K562 (cell line): Measurements from ENCODE around the gene DENND6A. TPM values are rescaled to one million over a fixed set of nuclear protein-coding genes. Genes with fewer than 3 reads are reported as not detected.

Experiments
- ATAC-seq: fragments of 200-7000 bp; cut with Tn5 transposase; 3 replicates; pipeline ENCODE4 v1.9.1; 2020; ENCODE audit warnings: moderate library complexity
- BruUV-seq: library from RNA; stranded (reverse); fragments of 400-500 nt; replicated peaks from 2 replicates; lab custom pipeline; 2021; lab: Mats Ljungman, UMichigan
- CTCF ChIA-PET: fragments of 300-600 bp; formaldehyde crosslinking; extraction: SDS; loops from one replicate; lab custom pipeline; 2021; ENCODE audit warnings: low intra/inter-chr PET ratio; lab: Yijun Ruan, JAX
- POLR2A ChIA-PET: fragments of 300-600, 350-650 bp; sonication (Branson Sonifier 250); formaldehyde crosslinking; extraction: SDS; loops from one replicate; lab custom pipeline; 2021; ENCODE audit warnings: antibody characterized with exemption, inconsistent platforms; lab: Yijun Ruan, JAX
- DNase-seq, 4 experiments: peaks; one replicate each; pipeline versions ENCODE4 v3.0.0 to v3.0.0-alpha.2; 2011 to 2018; ENCODE audit warnings: low spot score in 3 of 4, mixed read lengths in 3 of 4; ENCODE audit errors: extremely low read depth in 1 of 4
- FAIRE-seq: peaks from 2 replicates; lab custom pipeline; 2011; peaks lifted over from hg19 to GRCh38; lab: Jason Lieb, UNC
- H2AFZ ChIP-seq: 2 replicates; pipeline ENCODE4 v1.6.0; 2011; ENCODE audit warnings: low read depth, low read length, control low read depth, inconsistent platforms
- H3K27ac ChIP-seq: fragments of 200-600 bp; 3 replicates; pipeline ENCODE4 v1.8.0; 2011; ENCODE audit warnings: low read depth, mild to moderate bottlenecking, control low read depth, inconsistent platforms, low read length, moderate library complexity, mixed read lengths; ENCODE audit errors: extremely low read depth
- H3K27me3 ChIP-seq, 2 experiments: fragments of 300-600 bp in 1 of 2; 2 replicates in 1 of 2; 3 replicates in 1 of 2; pipeline versions ENCODE4 v1.6.0 to v1.8.0; 2011; ENCODE audit warnings: inconsistent platforms in 2 of 2, low read length in 2 of 2, mild to moderate bottlenecking in 1 of 2, mixed read lengths in 1 of 2, moderate library complexity in 1 of 2; ENCODE audit not compliant: control insufficient read depth in 2 of 2, insufficient read depth in 2 of 2
- H3K36me3 ChIP-seq: fragments of 300-600 bp; 3 replicates; pipeline ENCODE4 v1.8.0; 2011; ENCODE audit warnings: mild to moderate bottlenecking, low read length, inconsistent platforms; ENCODE audit not compliant: control insufficient read depth, insufficient read depth
- H3K4me1 ChIP-seq, 2 experiments: fragments of 200-600 bp in 1 of 2; replicated peaks in 1 of 2; 2 replicates in 1 of 2; 3 replicates in 1 of 2; pipeline versions ENCODE4 v1.5.1 to v1.8.0; 2011; ENCODE audit warnings: inconsistent platforms in 2 of 2, low read length in 2 of 2, mild to moderate bottlenecking in 1 of 2, mixed read lengths in 1 of 2, moderate library complexity in 1 of 2; ENCODE audit not compliant: control insufficient read depth in 2 of 2, insufficient read depth in 2 of 2
- H3K4me2 ChIP-seq: 2 replicates; pipeline ENCODE4 v1.6.1; 2011; ENCODE audit warnings: low read length, control low read depth, inconsistent platforms, mixed read lengths; ENCODE audit not compliant: insufficient read depth
- H3K4me3 ChIP-seq: fragments of 200-600 bp; sonication (generic), shearing (Covaris generic); 2 replicates; pipeline ENCODE4 v1.5.1; 2016; ENCODE audit warnings: control low read depth, inconsistent platforms
- H3K79me2 ChIP-seq: fragments of 200-600 bp; 3 replicates; pipeline ENCODE4 v1.8.0; 2011; ENCODE audit warnings: low read length, inconsistent platforms; ENCODE audit not compliant: control insufficient read depth, insufficient read depth
- H3K9ac ChIP-seq, 2 experiments: 2 replicates each; pipeline versions ENCODE4 v1.6.0 to v1.6.1; 2011; ENCODE audit warnings: low read depth in 2 of 2, low read length in 2 of 2, control low read depth in 1 of 2, inconsistent platforms in 1 of 2, mild to moderate bottlenecking in 1 of 2, mixed read lengths in 1 of 2; ENCODE audit not compliant: insufficient read depth in 1 of 2
- H3K9me1 ChIP-seq: one replicate; pipeline ENCODE4 v1.6.0; 2011; ENCODE audit warnings: inconsistent platforms, mild to moderate bottlenecking, low read length, moderate library complexity; ENCODE audit not compliant: control insufficient read depth, insufficient read depth
- H3K9me3 ChIP-seq: replicated peaks from 2 replicates; pipeline ENCODE4 v1.5.1; 2011; ENCODE audit warnings: low read depth, low read length, inconsistent platforms; ENCODE audit not compliant: control insufficient read depth, insufficient read depth
- H4K20me1 ChIP-seq: replicated peaks from 2 replicates; pipeline ENCODE4 v1.6.1; 2011; ENCODE audit warnings: low read length, inconsistent platforms, mixed read lengths; ENCODE audit not compliant: control insufficient read depth, insufficient read depth
- BACH1 ChIP-seq: fragments of 200-800 bp; sonication (Bioruptor generic); IDR thresholded peaks from 2 replicates; pipeline ENCODE4 v1.6.1; 2016; ENCODE audit warnings: missing genetic modification characterization, missing compliant biosample characterization
- MEIS2 ChIP-seq: fragments of 450-650 bp; IDR thresholded peaks from 2 replicates; pipeline ENCODE4 v1.6.1; 2014; ENCODE audit warnings: mild to moderate bottlenecking; ENCODE audit not compliant: partially characterized antibody
- PCBP1 ChIP-seq: fragments of 200-400 bp; formaldehyde crosslinking; IDR thresholded peaks from 2 replicates; pipeline ENCODE4 v1.6.1; 2018; ENCODE audit warnings: mild to moderate bottlenecking, low read depth, low read length; ENCODE audit not compliant: poor library complexity, severe bottlenecking
- WGBS: fragments of 100-300 bp; shearing (Covaris generic); methylation state at CpG from one replicate; pipeline ENCODE4 v1.1.6; 2016; ENCODE audit warnings: low coverage, mixed read lengths; ENCODE audit not compliant: insufficient coverage; ENCODE audit errors: missing lambda C conversion rate; 5-methylcytosine and 5-hydroxymethylcytosine counted together
- in situ Hi-C: fragments of 300-500 bp; cut with MboI; formaldehyde crosslinking; loops from 4 replicates; pipeline ENCODE4 v1.15.0; 2018; ENCODE audit warnings: inconsistent platforms, mixed read lengths
- intact Hi-C: fragments of 100-400 bp; cut with micrococcal nuclease; formaldehyde crosslinking; loops from 2 replicates; pipeline ENCODE4 v1.14.2; 2022
- polyA plus RNA-seq, 8 experiments: library from polyadenylated mRNA; depleted of rRNA in 4 of 8; stranded (reverse) in 5 of 8; unstranded in 3 of 8; fragments of >200 nt; fragmentation: Nextera tagmentation in 2 of 8; fragmentation: Illumina TruSeq in 1 of 8; extraction: Ambion mirVana in 2 of 8; extraction: Trizol in 1 of 8; gene quantifications; 2 replicates each; pipeline versions ENCODE4 v1.2.1 to v1.2.3, GENCODE V29; 2011 to 2014; ENCODE audit warnings: inconsistent platforms in 1 of 8, missing spikeins in 1 of 8
- total RNA-seq, 7 experiments: library from RNA; depleted of rRNA in 6 of 7; stranded (reverse); fragments of >200 nt in 6 of 7; fragmentation: Illumina TruSeq in 2 of 7; extraction: Trizol in 2 of 7; gene quantifications; 2 replicates each; pipeline versions ENCODE4 v1.2.1 to v1.2.3, GENCODE V29; 2011 to 2021; ENCODE audit warnings: low replicate concordance in 1 of 7
- TF ChIP-seq, protein P1 (sequence below): fragments of 450-650 bp; formaldehyde crosslinking; IDR thresholded peaks from 2 replicates; pipeline ENCODE4 v1.4.0; 2020; ENCODE audit warnings: mild to moderate bottlenecking, moderate library complexity
- TF ChIP-seq, protein P2 (sequence below), 2 experiments: IDR thresholded peaks in 1 of 2; conservative IDR thresholded peaks in 1 of 2; 2 replicates each; pipeline ENCODE4 v1.6.1; 2016; ENCODE audit warnings: low read depth in 2 of 2, mild to moderate bottlenecking in 1 of 2, missing compliant biosample characterization in 1 of 2, missing genetic modification characterization in 1 of 2, moderate library complexity in 1 of 2

Gene DENND6A
- total and polyA plus RNA-seq, 9 of the 15 experiments (the other 6 are each of a cell fraction or from before 2014, with no cell fraction given): 1.5 to 12.7 (median 7.1) TPM

DNA sequence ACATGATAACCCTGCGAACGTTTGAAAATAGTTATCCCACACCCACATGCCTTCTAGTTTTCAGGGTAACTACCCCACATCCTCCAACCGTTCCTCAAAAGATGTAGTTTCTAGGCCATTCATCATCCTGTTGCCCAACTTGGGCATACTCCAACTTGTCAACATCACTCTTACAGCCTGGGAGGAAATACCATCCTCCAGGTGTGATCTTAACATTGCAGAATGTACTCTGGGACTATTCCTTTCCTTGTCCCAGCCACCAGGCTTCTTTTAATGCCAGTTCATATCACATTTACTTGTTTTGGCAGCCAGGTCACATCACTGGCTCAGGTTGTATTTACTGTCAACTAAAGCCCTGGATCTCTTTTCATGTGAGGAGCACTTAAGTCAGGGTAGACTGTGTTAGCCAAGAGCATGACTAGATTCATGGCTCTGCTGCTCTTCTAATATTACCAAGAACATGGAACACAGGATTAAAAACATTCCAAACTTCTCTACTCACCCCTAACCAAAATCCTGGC lies 4.0 kb upstream of the DENND6A start:
- ChIA-PET CTCF (no interaction called here), POLR2A (interaction anchor here (0.6 kb wide), 1 partner anchor 100 kb away, joined by 3 read pairs; the partner anchor contains the start of gene ARF4)
- H3K79me2 ChIP-seq: peaks cover 10% of the 10 kb centered on the region
- in situ Hi-C loops (no loop called here), intact Hi-C loops (no loop called here)
- no peaks in the 10 kb centered on the region for H3K27me3 ChIP-seq
- H3K36me3 ChIP-seq: no peaks in the 10 kb centered on the region
- H3K9ac ChIP-seq: no peak overlapping the region
- BruUV-seq: no TSS peak
- no peak overlapping the region for H3K4me3 ChIP-seq
- WGBS: 11% methylated on average over 3 of the region's 3 CpGs
- FAIRE-seq: no peak
- no peak for DNase-seq
- peaks cover 2 to 7% of the 10 kb centered on the region in 2 experiments; a peak in 2 of 5 replicates for H3K4me1 ChIP-seq
- ATAC-seq: no peak
- no peaks in the 10 kb centered on the region for H4K20me1 ChIP-seq
- H2AFZ ChIP-seq: no peak overlapping the region
- H3K9me1 ChIP-seq: no peaks in the 10 kb centered on the region
- H3K9me3 ChIP-seq: no peaks in the 10 kb centered on the region
- no peak overlapping the region for H3K27ac ChIP-seq
- TF ChIP-seq BACH1 (tag) (no peak), PCBP1 (no peak), MEIS2 (peak; percentile 32)
- TF ChIP-seq, protein P1, sequence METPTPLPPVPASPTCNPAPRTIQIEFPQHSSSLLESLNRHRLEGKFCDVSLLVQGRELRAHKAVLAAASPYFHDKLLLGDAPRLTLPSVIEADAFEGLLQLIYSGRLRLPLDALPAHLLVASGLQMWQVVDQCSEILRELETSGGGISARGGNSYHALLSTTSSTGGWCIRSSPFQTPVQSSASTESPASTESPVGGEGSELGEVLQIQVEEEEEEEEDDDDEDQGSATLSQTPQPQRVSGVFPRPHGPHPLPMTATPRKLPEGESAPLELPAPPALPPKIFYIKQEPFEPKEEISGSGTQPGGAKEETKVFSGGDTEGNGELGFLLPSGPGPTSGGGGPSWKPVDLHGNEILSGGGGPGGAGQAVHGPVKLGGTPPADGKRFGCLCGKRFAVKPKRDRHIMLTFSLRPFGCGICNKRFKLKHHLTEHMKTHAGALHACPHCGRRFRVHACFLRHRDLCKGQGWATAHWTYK (CRISPR knock-in tag): no peak
- TF ChIP-seq, protein P2, sequence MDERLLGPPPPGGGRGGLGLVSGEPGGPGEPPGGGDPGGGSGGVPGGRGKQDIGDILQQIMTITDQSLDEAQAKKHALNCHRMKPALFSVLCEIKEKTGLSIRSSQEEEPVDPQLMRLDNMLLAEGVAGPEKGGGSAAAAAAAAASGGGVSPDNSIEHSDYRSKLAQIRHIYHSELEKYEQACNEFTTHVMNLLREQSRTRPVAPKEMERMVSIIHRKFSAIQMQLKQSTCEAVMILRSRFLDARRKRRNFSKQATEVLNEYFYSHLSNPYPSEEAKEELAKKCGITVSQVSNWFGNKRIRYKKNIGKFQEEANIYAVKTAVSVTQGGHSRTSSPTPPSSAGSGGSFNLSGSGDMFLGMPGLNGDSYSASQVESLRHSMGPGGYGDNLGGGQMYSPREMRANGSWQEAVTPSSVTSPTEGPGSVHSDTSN (CRISPR knock-in tag; IDR thresholded peaks at IDR 0.05; ENCODE audit: low read depth): no peak
- TF ChIP-seq, protein P2 (tag; conservative IDR thresholded peaks at IDR 0.05; ENCODE audit: low read depth): peak; percentile 25; the same call in 1 of the 2 replicates
- no peak overlapping the region for H3K4me2 ChIP-seq
